ENCODE data around the gene CEP89.

The CEP89 gene

GRCh38 chr19:32831611-32832010, 140.1 kb downstream of the CEP89 start:
- DNase-seq: no peak

DNA sequence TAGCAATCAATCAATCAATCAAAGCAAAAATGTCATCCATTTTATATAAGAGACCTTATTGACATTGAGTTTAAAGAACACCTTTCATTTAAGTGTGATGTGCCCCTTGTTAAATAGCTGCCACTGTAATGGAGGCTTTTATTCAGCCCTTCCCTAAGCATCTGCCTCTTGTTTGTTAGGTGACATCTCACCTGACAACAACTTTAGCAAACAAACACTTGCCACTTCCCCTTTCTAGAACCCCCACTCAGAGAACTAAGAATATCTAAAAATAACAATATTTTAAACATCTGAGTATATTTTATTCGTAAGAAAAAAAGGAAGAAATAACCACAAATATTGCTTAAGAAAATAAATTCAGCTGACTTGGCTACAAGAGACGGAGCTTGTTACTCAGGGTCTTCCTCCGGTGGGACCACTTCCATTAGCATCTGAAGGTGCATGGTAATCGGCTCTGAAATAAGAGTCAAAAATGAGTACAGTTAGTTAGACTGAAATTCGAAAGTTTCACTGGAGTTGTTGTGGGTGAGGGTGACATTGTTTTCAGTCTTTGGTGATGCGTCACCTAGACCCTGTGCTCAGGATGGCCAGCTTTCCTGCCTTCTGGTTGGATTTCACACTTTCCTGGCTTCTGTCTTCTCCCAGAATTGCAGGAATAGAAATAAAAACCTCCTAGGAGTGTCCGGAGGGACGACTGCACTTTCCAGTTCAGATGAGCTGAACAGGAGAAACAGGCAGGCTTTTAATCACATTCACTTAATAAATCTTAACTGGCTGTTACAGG, 141.3 kb downstream of the CEP89 start:
- no peak for DNase-seq

GRCh38 chr19:32829345-32829896, 142.3 kb downstream of the CEP89 start:
- DNase-seq: no peak

DNA sequence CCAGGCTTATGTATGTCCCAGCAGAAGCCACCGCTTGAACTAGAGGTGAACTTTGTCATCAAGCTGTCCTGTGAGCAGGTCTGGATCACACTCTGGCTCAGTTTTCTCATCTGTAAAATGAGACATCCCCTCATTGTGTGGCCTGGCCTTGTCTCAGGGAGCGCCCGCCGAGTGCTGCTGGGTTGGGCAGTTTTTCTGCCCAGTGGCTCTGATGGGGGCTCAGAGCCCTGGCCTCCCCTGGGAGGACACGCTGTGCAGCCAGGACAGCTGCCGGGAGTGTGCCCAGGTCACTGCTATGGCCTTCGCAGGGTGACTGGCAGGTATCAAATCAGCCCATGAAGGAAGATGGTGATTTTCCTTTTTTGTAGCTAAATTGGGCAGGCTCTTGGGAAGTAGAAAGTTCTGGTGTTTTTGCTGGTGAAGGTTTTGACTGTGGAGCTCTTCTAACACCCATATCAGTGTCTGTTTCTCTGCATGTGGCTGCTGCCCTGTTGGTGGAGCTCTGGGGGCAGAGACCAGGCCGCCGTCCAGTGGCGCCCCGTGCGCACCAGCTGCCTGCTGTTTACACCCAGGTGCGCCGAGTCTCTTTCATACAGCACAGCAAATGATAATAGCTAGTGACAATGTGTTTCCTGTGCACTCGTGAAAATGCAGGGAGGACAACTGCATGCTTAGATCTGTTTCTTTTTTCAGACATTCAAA, 143.0 kb downstream of the CEP89 start:
- no peak for DNase-seq

- DNase-seq: no peak
Measured at GRCh38 chr19:32828139-32828538, 143.6 kb downstream of the CEP89 start.
